CD4-positive, alpha-beta memory T cell (primary cell): Measurements from ENCODE around the gene ANKRD50. TPM values are rescaled to one million over a fixed set of nuclear protein-coding genes. Genes with fewer than 3 reads are reported as not detected.

Experiments
- CTCF ChIA-PET: fragments of 350-600 bp; sonication (Branson Sonifier 250); formaldehyde crosslinking; loops from one replicate; lab custom pipeline; 2021; ENCODE audit warnings: inconsistent platforms; ENCODE audit not compliant: partially characterized antibody; lab: Charles Lee
- POLR2A ChIA-PET: fragments of 350-600 bp; sonication (Branson Sonifier 250); formaldehyde crosslinking; loops from one replicate; lab custom pipeline; 2021; ENCODE audit not compliant: partially characterized antibody; lab: Charles Lee
- DNase-seq, 5 donors: peaks; one replicate each; pipeline versions ENCODE4 v3.0.0 to v3.0.0-alpha.2; 2020 to 2022; ENCODE audit warnings: mixed read lengths in 1 of 5
- H3K27ac ChIP-seq: one replicate; pipeline ENCODE4 v1.7.0; 2013; ENCODE audit warnings: low read depth, low read length
- H3K27me3 ChIP-seq: 2 replicates; pipeline ENCODE4 v1.7.0; 2013; ENCODE audit warnings: mild to moderate bottlenecking, low read length, moderate library complexity; ENCODE audit not compliant: insufficient read depth
- H3K36me3 ChIP-seq: 2 replicates; pipeline ENCODE4 v1.7.0; 2013; ENCODE audit warnings: mild to moderate bottlenecking, low read length, moderate library complexity; ENCODE audit not compliant: insufficient read depth
- H3K4me1 ChIP-seq: 2 replicates; pipeline ENCODE4 v1.7.0; 2013; ENCODE audit warnings: mild to moderate bottlenecking, low read length, moderate library complexity; ENCODE audit not compliant: insufficient read depth
- H3K4me3 ChIP-seq, 2 donors: one replicate each; pipeline ENCODE4 v1.7.0; 2013; ENCODE audit warnings: low read length in 2 of 2, mild to moderate bottlenecking in 1 of 2
- H3K9me3 ChIP-seq, 2 donors: one replicate each; pipeline ENCODE4 v1.7.0; 2013; ENCODE audit warnings: low read length in 2 of 2, control low read depth in 1 of 2; ENCODE audit not compliant: control insufficient read depth in 1 of 2
- H3K27ac Mint-ChIP-seq, 7 donors: one replicate each; pipeline ENCODE4 v1.8.0; 2020 to 2021; ENCODE audit warnings: mixed read lengths in 7 of 7, mild to moderate bottlenecking in 6 of 7, inconsistent platforms in 3 of 7, moderate library complexity in 3 of 7
- H3K27me3 Mint-ChIP-seq, 2 donors: one replicate each; pipeline ENCODE4 v1.8.0; 2020 to 2021; ENCODE audit warnings: mixed read lengths in 2 of 2
- H3K36me3 Mint-ChIP-seq, 2 donors: one replicate each; pipeline ENCODE4 v1.8.0; 2020 to 2021; ENCODE audit warnings: mixed read lengths in 2 of 2, inconsistent platforms in 1 of 2, mild to moderate bottlenecking in 1 of 2
- H3K4me1 Mint-ChIP-seq, 4 donors: one replicate each; pipeline ENCODE4 v1.8.0; 2020 to 2021; ENCODE audit warnings: mixed read lengths in 4 of 4, mild to moderate bottlenecking in 1 of 4
- H3K4me3 Mint-ChIP-seq, 8 donors: one replicate each; pipeline ENCODE4 v1.8.0; 2020 to 2021; ENCODE audit warnings: mixed read lengths in 8 of 8, mild to moderate bottlenecking in 7 of 8, moderate library complexity in 6 of 8, inconsistent platforms in 3 of 8
- H3K9me3 Mint-ChIP-seq, 8 donors: one replicate each; pipeline ENCODE4 v1.8.0; 2020 to 2021; ENCODE audit warnings: mixed read lengths in 8 of 8, mild to moderate bottlenecking in 5 of 8, inconsistent platforms in 3 of 8, moderate library complexity in 1 of 8
- intact Hi-C: fragments of 100-400 bp; cut with micrococcal nuclease; formaldehyde crosslinking; loops from one replicate; pipeline ENCODE4 v1.15.1; 2023
- polyA plus RNA-seq, 2 donors: library from polyadenylated mRNA; unstranded; fragments of 300-500 nt; fragmentation: Illumina TruSeq; gene quantifications; one replicate each; pipeline ENCODE4 v1.2.3, GENCODE V29; 2021
- total RNA-seq, 2 experiments: library from RNA; stranded (reverse); gene quantifications; one replicate each; pipeline ENCODE4 v1.2.3, GENCODE V29; 2021

Gene ANKRD50
- total and polyA plus RNA-seq, 4 experiments from 2014 or later: 0.11 to 0.19 (median 0.12) TPM; not detected in 1

DNA sequence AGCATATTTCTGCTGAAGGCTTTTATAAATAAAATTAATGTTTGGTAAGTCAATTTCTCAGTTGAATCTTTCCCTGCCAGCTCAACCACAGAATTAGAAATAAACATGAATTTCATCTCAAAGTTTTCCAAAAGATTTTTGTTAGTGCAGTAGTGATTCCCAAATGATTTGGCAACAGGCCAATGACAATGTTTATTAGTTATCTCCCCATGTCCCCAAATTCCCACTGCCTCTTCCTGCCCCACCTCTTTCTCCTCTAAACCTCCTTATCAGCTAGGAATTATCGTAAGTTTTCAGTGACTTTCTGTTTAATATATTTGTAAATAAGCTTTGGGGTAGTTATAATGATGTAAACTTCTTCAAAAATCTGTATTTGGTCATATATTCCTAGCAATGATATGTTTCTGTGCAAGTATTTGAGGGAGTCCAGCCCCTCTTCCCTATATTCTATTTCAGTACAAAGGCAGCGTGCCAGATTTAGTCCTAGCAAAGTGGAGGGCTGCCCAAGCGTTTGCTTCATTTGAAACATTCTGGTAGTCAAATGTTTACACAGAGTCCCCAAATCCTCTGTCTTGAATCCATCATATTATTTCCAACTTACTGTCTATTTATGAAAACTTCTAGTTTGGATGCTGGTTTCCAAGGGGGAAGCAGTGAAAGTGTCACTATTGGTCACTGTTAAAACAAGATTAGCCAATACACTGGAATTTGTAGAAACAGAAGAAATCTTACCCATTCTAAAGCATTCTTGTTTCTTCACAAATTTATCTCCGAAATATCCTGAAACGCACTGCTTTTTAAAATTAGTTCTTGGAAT lies 33.7 kb upstream of the ANKRD50 start:
- intact Hi-C loops: no loop called here

DNA sequence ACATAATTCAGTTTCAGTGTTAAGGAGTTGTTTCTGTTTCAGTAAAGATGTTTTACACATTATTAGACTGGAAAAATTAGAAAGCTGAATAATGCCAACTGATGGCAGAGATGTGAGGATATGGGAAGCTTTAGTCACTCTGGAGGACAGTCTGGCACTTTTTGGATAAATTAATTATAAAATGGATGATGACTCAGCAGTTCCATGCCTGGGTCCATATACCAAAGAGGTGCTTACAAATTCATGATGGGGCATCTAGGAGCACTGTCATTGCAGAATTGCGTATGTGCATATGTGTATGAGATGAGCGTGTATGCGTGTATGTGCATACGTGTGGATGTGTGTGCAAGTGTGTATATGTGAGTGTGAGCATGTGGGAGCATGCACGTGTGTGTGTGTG lies 31.2 kb upstream of the ANKRD50 start:
- H3K27ac Mint-ChIP-seq: no peak overlapping the region
- H3K4me3 Mint-ChIP-seq: no peak overlapping the region
- no peak overlapping the region for H3K27ac ChIP-seq
- ChIA-PET CTCF (no interaction called here), POLR2A (no interaction called here)
- peaks cover 0 to 2% (median 0%) of the 10 kb centered on the region in 8 donors for H3K9me3 Mint-ChIP-seq
- intact Hi-C loops: no loop called here
- no peaks in the 10 kb centered on the region for H3K36me3 ChIP-seq
- no peaks in the 10 kb centered on the region for H3K4me1 ChIP-seq
- no peak overlapping the region for H3K4me3 ChIP-seq
- H3K27me3 Mint-ChIP-seq: no peaks in the 10 kb centered on the region
- H3K36me3 Mint-ChIP-seq: no peaks in the 10 kb centered on the region
- no peaks in the 10 kb centered on the region for H3K4me1 Mint-ChIP-seq
- H3K9me3 ChIP-seq: no peaks in the 10 kb centered on the region
- H3K27me3 ChIP-seq: no peaks in the 10 kb centered on the region
- no peak for DNase-seq

More for the DNA sequence above, 33.7 kb upstream of the ANKRD50 start:
- ChIA-PET POLR2A (no interaction called here), CTCF (no interaction called here)
- no peak for DNase-seq
- H3K4me1 Mint-ChIP-seq: no peaks in the 10 kb centered on the region
- Histone ChIP-seq H3K27me3 (no peaks in the 10 kb centered on the region), H3K4me1 (no peaks in the 10 kb centered on the region), H3K4me3 (no peak overlapping the region), H3K27ac (no peak overlapping the region), H3K36me3 (no peaks in the 10 kb centered on the region), H3K9me3 (no peaks in the 10 kb centered on the region)
- peaks cover 0 to 5% (median 0%) of the 10 kb centered on the region in 8 donors for H3K9me3 Mint-ChIP-seq
- no peaks in the 10 kb centered on the region for H3K36me3 Mint-ChIP-seq
- no peak overlapping the region for H3K27ac Mint-ChIP-seq
- no peak overlapping the region for H3K4me3 Mint-ChIP-seq
- H3K27me3 Mint-ChIP-seq: peaks cover 0 to 2% of the 10 kb centered on the region in 2 donors

DNA sequence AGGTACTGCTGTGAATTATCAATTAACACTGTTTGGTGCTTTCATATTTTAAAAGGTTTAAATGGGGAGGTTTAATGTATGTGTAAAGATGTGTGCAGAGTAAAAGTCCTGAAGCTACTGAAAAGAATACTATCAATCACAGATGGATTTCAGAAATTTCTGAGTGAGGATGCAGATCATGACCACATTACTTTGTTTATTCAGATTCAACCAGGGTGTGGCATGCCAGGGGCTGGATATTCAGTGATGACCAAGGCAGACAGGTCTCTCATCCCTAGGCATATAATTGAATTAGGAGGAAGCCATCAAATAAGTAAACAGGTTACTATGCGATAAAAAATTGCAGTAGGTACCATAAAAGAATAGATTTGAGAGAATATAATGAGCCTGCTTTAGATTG lies 28.0 kb upstream of the ANKRD50 start:
- Mint-ChIP-seq H3K4me1 (no peaks in the 10 kb centered on the region), H3K4me3 (no peak overlapping the region), H3K9me3 (peaks cover 0 to 2% (median 0%) of the 10 kb centered on the region in 8 donors), H3K27me3 (no peaks in the 10 kb centered on the region), H3K27ac (no peak overlapping the region), H3K36me3 (no peaks in the 10 kb centered on the region)
- H3K27me3 ChIP-seq: no peaks in the 10 kb centered on the region
- intact Hi-C loops: no loop called here
- no peaks in the 10 kb centered on the region for H3K9me3 ChIP-seq
- DNase-seq: no peak
- H3K4me3 ChIP-seq: no peak overlapping the region
- H3K27ac ChIP-seq: no peak overlapping the region
- H3K36me3 ChIP-seq: no peaks in the 10 kb centered on the region
- ChIA-PET CTCF (no interaction called here), POLR2A (no interaction called here)
- no peaks in the 10 kb centered on the region for H3K4me1 ChIP-seq

DNA sequence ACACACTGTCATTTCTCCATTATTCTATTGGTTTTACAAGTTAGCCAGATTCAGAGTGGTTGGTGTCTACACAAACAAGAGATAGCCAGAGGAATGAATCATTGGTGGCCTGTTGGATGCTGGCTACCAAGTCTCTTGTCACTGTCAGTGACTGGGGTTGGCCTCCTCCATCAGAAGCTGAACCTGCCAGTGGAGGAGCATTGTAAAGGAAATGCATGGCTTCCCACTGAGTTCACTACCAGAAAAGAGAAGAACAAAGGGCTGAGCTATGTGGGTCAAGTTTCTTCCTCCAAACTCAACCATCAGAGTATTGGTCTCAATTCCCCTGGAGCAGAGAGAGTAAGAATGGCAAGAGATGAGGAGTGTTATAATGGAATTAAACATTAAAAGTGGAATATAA lies 26.5 kb upstream of the ANKRD50 start:
- H3K9me3 Mint-ChIP-seq: peaks cover 0 to 2% (median 0%) of the 10 kb centered on the region in 8 donors
- no peak overlapping the region for H3K4me3 Mint-ChIP-seq
- no peaks in the 10 kb centered on the region for H3K4me1 Mint-ChIP-seq
- intact Hi-C loops: no loop called here
- no peaks in the 10 kb centered on the region for H3K9me3 ChIP-seq
- H3K36me3 Mint-ChIP-seq: no peaks in the 10 kb centered on the region
- POLR2A ChIA-PET: no interaction called here
- H3K4me3 ChIP-seq: no peak overlapping the region
- no peaks in the 10 kb centered on the region for H3K4me1 ChIP-seq
- no peak overlapping the region for H3K27ac ChIP-seq
- no peaks in the 10 kb centered on the region for H3K27me3 ChIP-seq
- CTCF ChIA-PET: no interaction called here
- H3K27ac Mint-ChIP-seq: no peak overlapping the region
- no peak for DNase-seq
- H3K36me3 ChIP-seq: no peaks in the 10 kb centered on the region
- H3K27me3 Mint-ChIP-seq: no peaks in the 10 kb centered on the region

DNA sequence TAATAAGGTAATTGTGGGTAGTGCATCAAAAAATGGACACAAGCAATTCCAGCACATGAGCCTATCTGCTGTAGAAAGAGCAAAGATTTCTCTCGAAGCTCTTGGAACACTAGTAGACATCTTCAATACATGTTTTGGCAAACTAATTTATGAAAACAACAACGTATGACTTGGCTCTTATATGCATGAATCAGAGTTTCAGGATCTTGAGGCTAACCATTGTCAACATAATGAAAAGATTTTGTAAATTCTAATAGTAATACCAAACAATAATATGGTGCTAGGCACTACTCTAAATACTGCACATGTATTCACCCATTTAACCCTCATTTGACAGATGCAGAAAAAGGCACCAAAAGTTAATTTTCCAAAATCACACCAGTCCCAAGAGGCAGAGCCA lies 25.1 kb upstream of the ANKRD50 start:
- no peaks in the 10 kb centered on the region for H3K4me1 ChIP-seq
- ChIA-PET POLR2A (no interaction called here), CTCF (no interaction called here)
- no peaks in the 10 kb centered on the region for H3K36me3 Mint-ChIP-seq
- H3K27me3 Mint-ChIP-seq: no peaks in the 10 kb centered on the region
- no peak overlapping the region for H3K4me3 Mint-ChIP-seq
- H3K27me3 ChIP-seq: no peaks in the 10 kb centered on the region
- no peak for DNase-seq
- intact Hi-C loops: no loop called here
- H3K36me3 ChIP-seq: no peaks in the 10 kb centered on the region
- no peak overlapping the region for H3K4me3 ChIP-seq
- no peaks in the 10 kb centered on the region for H3K9me3 Mint-ChIP-seq
- no peak overlapping the region for H3K27ac ChIP-seq
- H3K4me1 Mint-ChIP-seq: no peaks in the 10 kb centered on the region
- no peaks in the 10 kb centered on the region for H3K9me3 ChIP-seq
- H3K27ac Mint-ChIP-seq: no peak overlapping the region

DNA sequence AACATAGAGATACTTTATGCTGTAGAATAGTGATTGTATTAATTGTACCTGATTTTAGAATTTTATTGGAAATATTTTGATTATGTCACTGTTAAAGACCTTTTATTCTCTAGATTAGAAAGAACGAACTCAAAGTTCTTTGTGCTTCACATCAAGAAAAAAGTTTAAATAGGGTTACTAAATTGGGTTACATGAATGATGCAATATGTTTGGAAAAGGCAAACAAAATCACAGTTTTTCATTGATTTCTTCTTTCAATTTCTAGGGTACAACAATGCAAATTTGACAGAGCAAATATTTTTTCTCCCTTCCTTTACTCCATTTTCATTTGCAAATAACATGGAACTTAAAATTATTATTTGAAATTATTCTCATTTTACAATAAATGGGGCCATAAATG lies 24.0 kb upstream of the ANKRD50 start:
- Histone ChIP-seq H3K36me3 (no peaks in the 10 kb centered on the region), H3K4me1 (no peaks in the 10 kb centered on the region), H3K27me3 (no peaks in the 10 kb centered on the region), H3K4me3 (no peak overlapping the region), H3K27ac (no peak overlapping the region), H3K9me3 (peaks cover 0 to 3% of the 10 kb centered on the region in 2 donors)
- Mint-ChIP-seq H3K4me3 (no peak overlapping the region), H3K9me3 (no peaks in the 10 kb centered on the region), H3K4me1 (no peaks in the 10 kb centered on the region), H3K27ac (no peak overlapping the region), H3K36me3 (no peaks in the 10 kb centered on the region), H3K27me3 (no peaks in the 10 kb centered on the region)
- DNase-seq: no peak
- ChIA-PET POLR2A (no interaction called here), CTCF (no interaction called here)
- intact Hi-C loops: no loop called here

DNA sequence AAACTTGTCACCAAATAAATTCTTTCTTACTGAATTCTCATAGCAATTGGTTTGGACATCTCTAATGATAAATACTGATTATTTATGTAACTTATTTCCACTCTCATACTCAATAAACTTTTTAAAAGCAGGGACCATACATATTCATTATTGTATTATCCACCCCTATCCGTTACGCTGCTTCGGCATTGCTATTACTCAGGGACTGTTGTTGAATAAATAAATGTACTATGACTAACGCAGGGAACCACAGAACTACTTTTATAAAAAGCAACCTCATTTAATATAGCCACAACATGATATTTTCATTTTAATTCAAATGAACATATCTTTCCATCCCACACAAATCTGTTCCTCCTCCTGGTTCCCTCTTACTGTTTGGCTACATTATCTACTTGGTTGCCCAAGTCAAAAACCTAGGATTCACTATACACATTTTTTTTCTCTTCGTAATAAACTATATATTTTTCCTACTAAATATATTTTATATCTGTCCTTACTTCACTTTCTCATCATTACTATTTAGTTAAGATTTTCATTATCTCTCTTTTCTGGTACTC lies 14.9 kb upstream of the ANKRD50 start:
- intact Hi-C loops: no loop called here
- no peaks in the 10 kb centered on the region for H3K4me1 Mint-ChIP-seq
- no peak overlapping the region for H3K4me3 Mint-ChIP-seq
- no peaks in the 10 kb centered on the region for H3K27me3 ChIP-seq
- H3K4me3 ChIP-seq: no peak overlapping the region
- no peaks in the 10 kb centered on the region for H3K9me3 Mint-ChIP-seq
- ChIA-PET POLR2A (no interaction called here), CTCF (no interaction called here)
- H3K27ac ChIP-seq: no peak overlapping the region
- no peak for DNase-seq
- H3K36me3 Mint-ChIP-seq: no peaks in the 10 kb centered on the region
- peaks cover 0 to 2% of the 10 kb centered on the region in 2 donors for H3K9me3 ChIP-seq
- peaks cover 0 to 4% of the 10 kb centered on the region in 2 donors for H3K27me3 Mint-ChIP-seq
- no peaks in the 10 kb centered on the region for H3K36me3 ChIP-seq
- no peaks in the 10 kb centered on the region for H3K4me1 ChIP-seq
- no peak overlapping the region for H3K27ac Mint-ChIP-seq
